A549 (cell line): Measurements from ENCODE around the gene RIMS1. TPM values are rescaled to one million over a fixed set of nuclear protein-coding genes. Genes with fewer than 3 reads are reported as not detected.

Source experiments
- ATAC-seq, 2 experiments: fragments of 200-7000 bp in 1 of 2; fragments of >200 bp in 1 of 2; cut with Nextera tagmentation in 1 of 2; cut with Tn5 transposase in 1 of 2; 3 replicates each; pipeline versions ENCODE4 v1.8.0 to v1.9.1; 2018 to 2020; ENCODE audit warnings: mild to moderate bottlenecking in 1 of 2, moderate library complexity in 1 of 2
- CTCF ChIA-PET: fragments of 300-600 bp; sonication (Branson Sonifier 250); formaldehyde crosslinking; extraction: SDS; loops from one replicate; lab custom pipeline; 2021; ENCODE audit warnings: antibody characterized with exemption, inconsistent platforms; lab: Yijun Ruan, JAX
- POLR2A ChIA-PET: fragments of 350-600 bp; formaldehyde crosslinking; extraction: SDS; loops from one replicate; lab custom pipeline; 2021; ENCODE audit warnings: antibody characterized with exemption, inconsistent platforms; lab: Yijun Ruan, JAX
- DNase-seq, 2 experiments: peaks; one replicate each; pipeline versions ENCODE4 v3.0.0 to v3.0.0-alpha.2; 2011 to 2016; ENCODE audit warnings: low read depth in 1 of 2, low spot score in 1 of 2
- FAIRE-seq: peaks from 2 replicates; lab custom pipeline; 2011; peaks lifted over from hg19 to GRCh38; lab: Jason Lieb, UNC
- H3K27ac ChIP-seq, 2 experiments: fragments of >200 bp; sonication (Bioruptor Twin); formaldehyde crosslinking; 3 replicates each; pipeline ENCODE4 v1.5.1; 2016 to 2017
- H3K4me1 ChIP-seq: fragments of >200 bp; sonication (Bioruptor Twin); formaldehyde crosslinking; 3 replicates; pipeline ENCODE4 v1.6.1; 2016
- H3K4me2 ChIP-seq: fragments of >200 bp; sonication (Bioruptor Twin); formaldehyde crosslinking; 3 replicates; pipeline ENCODE4 v1.6.1; 2016
- H3K4me3 ChIP-seq: fragments of >200 bp; sonication (Bioruptor Twin); formaldehyde crosslinking; 3 replicates; pipeline ENCODE4 v1.5.1; 2016
- H3K9me3 ChIP-seq: fragments of >200 bp; sonication (Bioruptor Twin); formaldehyde crosslinking; 3 replicates; pipeline ENCODE4 v1.6.1; 2016
- BHLHE40 ChIP-seq: IDR thresholded peaks from 2 replicates; pipeline ENCODE4 v1.6.1; 2012; ENCODE audit warnings: low read depth, low read length, inconsistent platforms
- CEBPB ChIP-seq, 2 experiments: fragments of >200 bp in 1 of 2; sonication (Bioruptor Twin) in 1 of 2; formaldehyde crosslinking in 1 of 2; IDR thresholded peaks; 2 replicates each; pipeline ENCODE4 v1.6.1; 2012 to 2016
- CHD4 ChIP-seq: fragments of 200-600 bp; sonication (generic); IDR thresholded peaks from 2 replicates; pipeline ENCODE4 v1.6.1; 2016; ENCODE audit warnings: antibody characterized with exemption, mild to moderate bottlenecking, borderline replicate concordance
- ESRRA ChIP-seq: fragments of 150-350 bp; IDR thresholded peaks from 2 replicates; pipeline ENCODE4 v1.6.1; 2014; ENCODE audit warnings: mild to moderate bottlenecking, low read length, borderline replicate concordance
- GATA3 ChIP-seq: IDR thresholded peaks from 2 replicates; pipeline ENCODE4 v1.6.1; 2012; ENCODE audit warnings: borderline replicate concordance
- HOXA7 ChIP-seq: fragments of 250-450 bp; sonication (Bioruptor Pico); IDR thresholded peaks from 2 replicates; pipeline ENCODE4 v1.5.0; 2020; ENCODE audit warnings: mild to moderate bottlenecking, moderate library complexity
- HOXB5 ChIP-seq: fragments of 250-450 bp; sonication (Bioruptor Pico); IDR thresholded peaks from 2 replicates; pipeline ENCODE4 v1.5.0; 2020; ENCODE audit warnings: mild to moderate bottlenecking, moderate library complexity
- JUN ChIP-seq, 2 experiments: fragments of >200 bp; sonication (Bioruptor Twin); formaldehyde crosslinking; IDR thresholded peaks; 2 replicates in 1 of 2; 3 replicates in 1 of 2; pipeline ENCODE4 v1.6.1; 2016 to 2017
- JUNB ChIP-seq: fragments of >200 bp; sonication (Bioruptor Twin); formaldehyde crosslinking; IDR thresholded peaks from 2 replicates; pipeline ENCODE4 v1.6.1; 2016
- KDM1A ChIP-seq: fragments of 200-600 bp; sonication (generic); IDR thresholded peaks from 2 replicates; pipeline ENCODE4 v1.6.1; 2016; ENCODE audit warnings: low read depth, mild to moderate bottlenecking
- NR3C1 ChIP-seq: fragments of >200 bp; sonication (Bioruptor Twin); formaldehyde crosslinking; IDR thresholded peaks from 3 replicates; pipeline ENCODE4 v1.6.1; 2017
- POLR2A ChIP-seq: IDR thresholded peaks from 2 replicates; pipeline ENCODE4 v1.6.1; 2012; ENCODE audit warnings: mild to moderate bottlenecking, low read length
- RARB ChIP-seq: fragments of 250-450 bp; sonication (Bioruptor Pico); IDR thresholded peaks from 2 replicates; pipeline ENCODE4 v1.8.0; 2021; ENCODE audit warnings: mild to moderate bottlenecking, moderate library complexity
- TFCP2L1 ChIP-seq: fragments of 250-450 bp; sonication (Bioruptor Pico); IDR thresholded peaks from 2 replicates; pipeline ENCODE4 v1.5.0; 2021; ENCODE audit warnings: mild to moderate bottlenecking
- TP53 ChIP-seq: fragments of 250-450 bp; sonication (Bioruptor Pico); IDR thresholded peaks from 2 replicates; pipeline ENCODE4 v1.5.0; 2021; ENCODE audit warnings: mild to moderate bottlenecking, moderate library complexity
- ZFP36 ChIP-seq: fragments of 450-650 bp; IDR thresholded peaks from 2 replicates; pipeline ENCODE4 v1.6.1; 2014; ENCODE audit warnings: borderline replicate concordance; ENCODE audit not compliant: partially characterized antibody
- ZNF302 ChIP-seq: fragments of 250-450 bp; sonication (Bioruptor Pico); IDR thresholded peaks from 2 replicates; pipeline ENCODE4 v1.9.0; 2021; ENCODE audit warnings: inconsistent platforms, mild to moderate bottlenecking, moderate library complexity
- ZSCAN20 ChIP-seq: fragments of 250-450 bp; sonication (Bioruptor Pico); IDR thresholded peaks from 2 replicates; pipeline ENCODE4 v1.8.0; 2022; ENCODE audit warnings: mild to moderate bottlenecking, moderate library complexity
- WGBS: methylation state at CpG from one replicate; pipeline ENCODE4 v1.1.6; 2017; ENCODE audit errors: missing lambda C conversion rate; 5-methylcytosine and 5-hydroxymethylcytosine counted together
- polyA plus RNA-seq, 4 experiments: library from polyadenylated mRNA; depleted of rRNA in 3 of 4; stranded (reverse); fragments of >200 nt; fragmentation: RNase III in 1 of 4; extraction: RNeasy Plus Mini Kit Qiagen cat#74134 plus additional on column Dnase treatment in 1 of 4; gene quantifications; 2 replicates in 3 of 4; 3 replicates in 1 of 4; pipeline ENCODE4 v1.2.3, GENCODE V29; 2011 to 2017
- TF ChIP-seq, protein P1 (sequence below): fragments of >200 bp; sonication (Bioruptor Twin); formaldehyde crosslinking; IDR thresholded peaks from 3 replicates; pipeline ENCODE4 v1.5.1; 2016
- TF ChIP-seq, protein P2 (sequence below): fragments of >200 bp; sonication (Bioruptor Twin); formaldehyde crosslinking; IDR thresholded peaks from 3 replicates; pipeline ENCODE4 v1.6.1; 2016
- TF ChIP-seq, protein P3 (sequence below): fragments of 200-600 bp; sonication (generic); IDR thresholded peaks from 2 replicates; pipeline ENCODE4 v1.6.1; 2016; ENCODE audit warnings: antibody characterized with exemption, mild to moderate bottlenecking, moderate library complexity

The RIMS1 gene
- polyA plus RNA-seq, 2 of the 4 experiments (the other 2 are of a cell fraction) = 0.03 TPM; not detected in 1

DNA sequence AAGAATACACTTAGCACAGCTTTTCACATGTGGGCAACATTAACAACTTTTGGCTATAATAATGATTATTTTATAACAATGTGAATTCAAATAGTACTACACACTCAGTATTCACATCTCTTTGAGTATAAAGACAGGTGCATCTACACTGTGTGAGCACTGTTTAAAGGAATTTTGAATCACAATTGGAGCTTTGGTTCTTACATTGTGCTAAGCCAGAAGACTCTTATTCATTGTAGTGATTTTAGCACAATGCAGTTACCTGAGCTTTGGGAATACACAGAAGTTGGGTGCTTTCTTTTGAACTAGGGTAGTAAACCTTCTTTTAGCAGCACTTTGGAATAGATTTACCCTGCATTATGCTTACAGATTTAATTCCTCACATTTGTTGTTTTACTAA lies 20.5 kb downstream of the RIMS1 start:
- ChIA-PET CTCF (no interaction called here), POLR2A (no interaction called here)
- Histone ChIP-seq H3K4me1 (no peaks in the 10 kb centered on the region), H3K27ac (no peak overlapping the region), H3K4me3 (no peak overlapping the region), H3K9me3 (no peaks in the 10 kb centered on the region), H3K4me2 (no peak overlapping the region)
- ATAC-seq (no peak), FAIRE-seq (no peak), DNase-seq (no peak)
- TF ChIP-seq POLR2A (no peak), TP53 (CRISPR knock-in tag) (no peak)

DNA sequence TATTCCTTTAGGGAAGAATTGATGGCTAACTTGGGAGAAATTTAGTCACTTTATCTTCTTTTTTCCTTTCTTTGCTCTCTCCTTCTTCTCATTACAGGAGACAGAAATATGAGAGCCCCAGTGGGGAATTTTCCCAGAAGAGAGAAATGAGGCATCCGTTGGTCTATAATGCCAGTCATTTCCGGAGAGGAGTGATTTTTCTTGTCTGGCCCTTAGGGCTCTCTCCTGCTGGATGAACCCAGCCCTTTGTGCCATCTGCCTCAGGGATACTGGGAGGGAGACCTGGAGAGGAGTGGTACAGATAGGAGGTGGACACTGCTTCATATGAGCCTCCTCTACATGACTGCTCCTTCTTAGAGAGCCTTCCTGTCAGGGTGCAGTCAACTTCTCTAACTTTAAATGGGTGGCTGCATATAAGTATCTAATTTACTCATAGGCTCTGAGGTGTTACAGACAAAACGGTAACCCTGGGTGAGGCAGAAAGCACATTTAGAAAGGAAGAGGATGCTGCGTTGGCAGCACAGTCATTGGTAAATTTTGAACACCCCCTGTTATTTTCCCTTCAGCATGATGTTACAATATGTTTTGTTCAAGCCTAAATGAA lies 21.9 kb downstream of the RIMS1 start:
- 19% methylated on average over 4 of the region's 4 CpGs for WGBS
- CTCF ChIA-PET = no interaction called here

DNA sequence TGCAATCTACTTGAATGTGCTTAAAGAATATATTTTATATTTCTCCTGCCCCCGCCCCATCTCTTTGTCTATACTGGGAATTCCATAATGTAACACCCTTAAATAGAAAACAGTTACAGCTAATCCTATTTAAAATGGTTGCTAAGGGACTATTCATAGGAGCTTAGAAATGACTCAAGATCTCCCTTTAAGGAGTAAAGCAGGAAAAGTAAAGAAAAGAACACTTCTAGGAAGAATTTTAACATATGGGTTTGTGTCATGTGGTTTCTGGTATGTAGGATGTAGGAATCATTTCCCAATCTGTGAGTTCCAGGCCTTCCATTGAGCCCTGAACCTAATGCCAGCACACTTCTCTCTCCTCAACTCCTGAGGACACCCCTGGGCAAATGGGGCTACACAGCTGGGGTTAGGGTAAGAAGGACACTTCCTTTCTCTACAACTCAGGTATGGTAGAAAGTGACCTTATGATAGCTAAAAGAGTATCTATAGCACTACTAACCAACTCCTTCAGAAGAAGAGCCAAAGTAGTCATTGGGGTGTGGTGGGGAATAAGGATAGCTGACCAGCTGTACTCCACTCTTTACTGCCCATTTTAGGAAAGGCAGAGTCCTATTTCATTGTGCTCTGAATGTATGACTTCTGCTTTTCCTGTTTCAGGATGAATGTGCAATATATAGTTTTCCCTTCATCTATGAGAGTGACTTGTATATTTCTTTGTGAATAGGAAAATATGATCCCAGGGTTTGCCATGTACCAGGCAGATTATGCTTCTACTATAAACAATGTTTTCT lies 27.3 kb downstream of the RIMS1 start:
- CTCF ChIA-PET = no interaction called here
- Histone ChIP-seq H3K4me3 (no peak overlapping the region), H3K4me1 (no peaks in the 10 kb centered on the region), H3K4me2 (no peak overlapping the region), H3K27ac (no peak overlapping the region), H3K9me3 (no peaks in the 10 kb centered on the region)
- 6% methylated on average over 1 of the region's 1 CpG for WGBS
- DNase-seq = no peak
- ATAC-seq = no peak
- no peak for FAIRE-seq
- POLR2A ChIA-PET = no interaction called here
- TF ChIP-seq ZFP36 (no peak), RARB (no peak), CHD4 (no peak), JUNB (no peak), HOXB5 (CRISPR knock-in tag) (no peak), NR3C1 (no peak), ZNF302 (CRISPR knock-in tag) (no peak), ZSCAN20 (CRISPR knock-in tag) (no peak), BHLHE40 (no peak), HOXA7 (CRISPR knock-in tag) (no peak), TFCP2L1 (CRISPR knock-in tag) (no peak)
- TF ChIP-seq, protein P1, sequence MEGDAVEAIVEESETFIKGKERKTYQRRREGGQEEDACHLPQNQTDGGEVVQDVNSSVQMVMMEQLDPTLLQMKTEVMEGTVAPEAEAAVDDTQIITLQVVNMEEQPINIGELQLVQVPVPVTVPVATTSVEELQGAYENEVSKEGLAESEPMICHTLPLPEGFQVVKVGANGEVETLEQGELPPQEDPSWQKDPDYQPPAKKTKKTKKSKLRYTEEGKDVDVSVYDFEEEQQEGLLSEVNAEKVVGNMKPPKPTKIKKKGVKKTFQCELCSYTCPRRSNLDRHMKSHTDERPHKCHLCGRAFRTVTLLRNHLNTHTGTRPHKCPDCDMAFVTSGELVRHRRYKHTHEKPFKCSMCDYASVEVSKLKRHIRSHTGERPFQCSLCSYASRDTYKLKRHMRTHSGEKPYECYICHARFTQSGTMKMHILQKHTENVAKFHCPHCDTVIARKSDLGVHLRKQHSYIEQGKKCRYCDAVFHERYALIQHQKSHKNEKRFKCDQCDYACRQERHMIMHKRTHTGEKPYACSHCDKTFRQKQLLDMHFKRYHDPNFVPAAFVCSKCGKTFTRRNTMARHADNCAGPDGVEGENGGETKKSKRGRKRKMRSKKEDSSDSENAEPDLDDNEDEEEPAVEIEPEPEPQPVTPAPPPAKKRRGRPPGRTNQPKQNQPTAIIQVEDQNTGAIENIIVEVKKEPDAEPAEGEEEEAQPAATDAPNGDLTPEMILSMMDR = no peak
- TF ChIP-seq, protein P2, sequence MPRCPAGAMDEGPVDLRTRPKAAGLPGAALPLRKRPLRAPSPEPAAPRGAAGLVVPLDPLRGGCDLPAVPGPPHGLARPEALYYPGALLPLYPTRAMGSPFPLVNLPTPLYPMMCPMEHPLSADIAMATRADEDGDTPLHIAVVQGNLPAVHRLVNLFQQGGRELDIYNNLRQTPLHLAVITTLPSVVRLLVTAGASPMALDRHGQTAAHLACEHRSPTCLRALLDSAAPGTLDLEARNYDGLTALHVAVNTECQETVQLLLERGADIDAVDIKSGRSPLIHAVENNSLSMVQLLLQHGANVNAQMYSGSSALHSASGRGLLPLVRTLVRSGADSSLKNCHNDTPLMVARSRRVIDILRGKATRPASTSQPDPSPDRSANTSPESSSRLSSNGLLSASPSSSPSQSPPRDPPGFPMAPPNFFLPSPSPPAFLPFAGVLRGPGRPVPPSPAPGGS = no peak
- TF ChIP-seq, protein P3, sequence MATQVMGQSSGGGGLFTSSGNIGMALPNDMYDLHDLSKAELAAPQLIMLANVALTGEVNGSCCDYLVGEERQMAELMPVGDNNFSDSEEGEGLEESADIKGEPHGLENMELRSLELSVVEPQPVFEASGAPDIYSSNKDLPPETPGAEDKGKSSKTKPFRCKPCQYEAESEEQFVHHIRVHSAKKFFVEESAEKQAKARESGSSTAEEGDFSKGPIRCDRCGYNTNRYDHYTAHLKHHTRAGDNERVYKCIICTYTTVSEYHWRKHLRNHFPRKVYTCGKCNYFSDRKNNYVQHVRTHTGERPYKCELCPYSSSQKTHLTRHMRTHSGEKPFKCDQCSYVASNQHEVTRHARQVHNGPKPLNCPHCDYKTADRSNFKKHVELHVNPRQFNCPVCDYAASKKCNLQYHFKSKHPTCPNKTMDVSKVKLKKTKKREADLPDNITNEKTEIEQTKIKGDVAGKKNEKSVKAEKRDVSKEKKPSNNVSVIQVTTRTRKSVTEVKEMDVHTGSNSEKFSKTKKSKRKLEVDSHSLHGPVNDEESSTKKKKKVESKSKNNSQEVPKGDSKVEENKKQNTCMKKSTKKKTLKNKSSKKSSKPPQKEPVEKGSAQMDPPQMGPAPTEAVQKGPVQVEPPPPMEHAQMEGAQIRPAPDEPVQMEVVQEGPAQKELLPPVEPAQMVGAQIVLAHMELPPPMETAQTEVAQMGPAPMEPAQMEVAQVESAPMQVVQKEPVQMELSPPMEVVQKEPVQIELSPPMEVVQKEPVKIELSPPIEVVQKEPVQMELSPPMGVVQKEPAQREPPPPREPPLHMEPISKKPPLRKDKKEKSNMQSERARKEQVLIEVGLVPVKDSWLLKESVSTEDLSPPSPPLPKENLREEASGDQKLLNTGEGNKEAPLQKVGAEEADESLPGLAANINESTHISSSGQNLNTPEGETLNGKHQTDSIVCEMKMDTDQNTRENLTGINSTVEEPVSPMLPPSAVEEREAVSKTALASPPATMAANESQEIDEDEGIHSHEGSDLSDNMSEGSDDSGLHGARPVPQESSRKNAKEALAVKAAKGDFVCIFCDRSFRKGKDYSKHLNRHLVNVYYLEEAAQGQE = no peak

More for the DNA sequence above, 21.9 kb downstream of the RIMS1 start:
- ATAC-seq = no peak
- no peak for DNase-seq
- POLR2A ChIA-PET = no interaction called here
- Histone ChIP-seq H3K4me1 (no peaks in the 10 kb centered on the region), H3K9me3 (no peaks in the 10 kb centered on the region), H3K4me2 (no peak overlapping the region), H3K4me3 (no peak overlapping the region), H3K27ac (no peak overlapping the region)
- TF ChIP-seq GATA3 (no peak), POLR2A (no peak), CEBPB (IDR thresholded peaks at IDR 0.05) (no peak), JUN (IDR thresholded peaks at IDR 0.05) (no peak), ESRRA (no peak), TP53 (CRISPR knock-in tag) (no peak), KDM1A (no peak), ZFP36 (no peak), HOXA7 (CRISPR knock-in tag) (no peak)
- TF ChIP-seq, protein P1 = no peak
- TF ChIP-seq, protein P2 = no peak
- no peak for FAIRE-seq
